HepG2 (cell line): Measurements from ENCODE around the gene HSP90AB1. TPM values are rescaled to one million over a fixed set of nuclear protein-coding genes. Genes with fewer than 3 reads are reported as not detected.

ENCODE experiments used
- ARNT2 ChIP-seq: sonication (generic); formaldehyde crosslinking; IDR thresholded peaks from 2 replicates; pipeline ENCODE4 v1.8.0; 2022; ENCODE audit warnings: mild to moderate bottlenecking, low read depth, missing genetic modification reagents, moderate library complexity
- CEBPZ ChIP-seq: IDR thresholded peaks from 2 replicates; pipeline ENCODE4 v1.6.1; 2012; ENCODE audit warnings: low read length, improper control_type of control experiment
- HNRNPLL ChIP-seq: fragments of 200-400 bp; formaldehyde crosslinking; IDR thresholded peaks from 2 replicates; pipeline ENCODE4 v1.6.1; 2017; ENCODE audit warnings: mild to moderate bottlenecking, low read depth, low read length; ENCODE audit not compliant: poor library complexity, severe bottlenecking
- MAX ChIP-seq: IDR thresholded peaks from 2 replicates; pipeline ENCODE4 v1.6.1; 2012; ENCODE audit warnings: inconsistent platforms
- MBD4 ChIP-seq: IDR thresholded peaks from 2 replicates; pipeline ENCODE4 v1.6.1; 2012; ENCODE audit warnings: low read length, inconsistent platforms, borderline replicate concordance
- MED1 ChIP-seq: sonication (generic); formaldehyde crosslinking; IDR thresholded peaks from 2 replicates; pipeline ENCODE4 v1.4.0; 2020; ENCODE audit warnings: missing genetic modification reagents
- MLLT10 ChIP-seq: sonication (generic); formaldehyde crosslinking; IDR thresholded peaks from 2 replicates; pipeline ENCODE4 v1.4.0; 2020; ENCODE audit warnings: missing genetic modification reagents
- TIGD3 ChIP-seq: sonication (generic); formaldehyde crosslinking; IDR thresholded peaks from 2 replicates; pipeline ENCODE4 v1.5.1; 2020; ENCODE audit warnings: mild to moderate bottlenecking, missing genetic modification reagents, borderline replicate concordance
- ZBTB39 ChIP-seq: sonication (generic); formaldehyde crosslinking; IDR thresholded peaks from 2 replicates; pipeline ENCODE4 v1.5.0; 2020; ENCODE audit warnings: missing genetic modification reagents
- ZBTB4 ChIP-seq: sonication (generic); formaldehyde crosslinking; IDR thresholded peaks from 2 replicates; pipeline ENCODE4 v1.4.0; 2020; ENCODE audit warnings: missing genetic modification reagents, mild to moderate bottlenecking, borderline replicate concordance
- ZNF234 ChIP-seq: sonication (generic); formaldehyde crosslinking; conservative IDR thresholded peaks from 2 replicates; pipeline ENCODE4 v1.5.1; 2020; ENCODE audit warnings: mild to moderate bottlenecking, missing genetic modification reagents
- ZNF530 ChIP-seq: sonication (generic); formaldehyde crosslinking; IDR thresholded peaks from 2 replicates; pipeline ENCODE4 v1.5.0; 2020; ENCODE audit warnings: low read depth, mild to moderate bottlenecking, missing genetic modification reagents
- ZNF563 ChIP-seq: sonication (generic); formaldehyde crosslinking; IDR thresholded peaks from 2 replicates; pipeline ENCODE4 v1.8.0; 2022; ENCODE audit warnings: mild to moderate bottlenecking, moderate library complexity, missing genetic modification reagents
- ZNF776 ChIP-seq: sonication (generic); formaldehyde crosslinking; IDR thresholded peaks from 2 replicates; pipeline ENCODE4 v1.4.0; 2020; ENCODE audit warnings: mild to moderate bottlenecking, missing genetic modification reagents
- ZUFSP ChIP-seq: sonication (generic); formaldehyde crosslinking; IDR thresholded peaks from 2 replicates; pipeline ENCODE4 v1.9.0; 2021; ENCODE audit warnings: missing genetic modification reagents, mild to moderate bottlenecking, borderline replicate concordance
- polyA plus RNA-seq, 8 experiments: library from polyadenylated mRNA; depleted of rRNA in 3 of 8; stranded (reverse) in 7 of 8; unstranded in 1 of 8; fragments of >200 nt; fragmentation: Illumina TruSeq in 4 of 8; extraction: Trizol in 4 of 8; gene quantifications; 2 replicates each; pipeline versions ENCODE4 v1.2.1 to v1.2.3, GENCODE V29; 2011 to 2016; ENCODE audit warnings: low read depth in 4 of 8, missing spikeins in 1 of 8, mixed read lengths in 1 of 8; ENCODE audit not compliant: insufficient read depth in 1 of 8
- total RNA-seq, 5 experiments: library from RNA; depleted of rRNA; stranded (reverse); fragments of >200 nt; fragmentation: Illumina TruSeq; extraction: Trizol; gene quantifications; 2 replicates each; pipeline ENCODE4 v1.2.3, GENCODE V29; 2016; ENCODE audit warnings: low read depth in 1 of 5

Gene HSP90AB1
- total and polyA plus RNA-seq, 2 of the 13 experiments (the other 11 are each of a cell fraction or from before 2014, with no cell fraction given), result 1,325 to 1,472 TPM

GRCh38 chr6:44234101-44235025 lies 12.5 kb upstream of the HSP90AB1 start (continued):
- TF ChIP-seq ZUFSP, result no peak
- no peak for TF ChIP-seq ZNF530 (CRISPR knock-in tag)
- TF ChIP-seq MLLT10 (CRISPR knock-in tag), result no peak
- no peak for TF ChIP-seq HNRNPLL
- TF ChIP-seq TIGD3 (CRISPR knock-in tag), result no peak
- TF ChIP-seq ZNF563 (CRISPR knock-in tag), result no peak
- TF ChIP-seq ZBTB39 (CRISPR knock-in tag), result peak; percentile 85
- no peak for TF ChIP-seq ZNF776 (CRISPR knock-in tag)
- no peak for TF ChIP-seq ZNF234 (CRISPR knock-in tag)
- peak; percentile 65 for TF ChIP-seq MED1 (CRISPR knock-in tag)
- TF ChIP-seq CEBPZ, result no peak
- peak; percentile 19; the same call in 1 of the 2 replicates for TF ChIP-seq MAX
- no peak for TF ChIP-seq MBD4
- TF ChIP-seq ARNT2, result peak; percentile 52; the same call in 1 of the 2 replicates
- TF ChIP-seq ZBTB4 (CRISPR knock-in tag), result no peak
